NCI-H2196 (cell line): Measurements from ENCODE around the gene PHF1.

Source experiments
- DNase-seq: peaks from one replicate; lab custom pipeline; 2025; ENCODE audit not compliant: unreplicated experiment; lab: John Stamatoyannopoulos, UW

Gene PHF1

DNA sequence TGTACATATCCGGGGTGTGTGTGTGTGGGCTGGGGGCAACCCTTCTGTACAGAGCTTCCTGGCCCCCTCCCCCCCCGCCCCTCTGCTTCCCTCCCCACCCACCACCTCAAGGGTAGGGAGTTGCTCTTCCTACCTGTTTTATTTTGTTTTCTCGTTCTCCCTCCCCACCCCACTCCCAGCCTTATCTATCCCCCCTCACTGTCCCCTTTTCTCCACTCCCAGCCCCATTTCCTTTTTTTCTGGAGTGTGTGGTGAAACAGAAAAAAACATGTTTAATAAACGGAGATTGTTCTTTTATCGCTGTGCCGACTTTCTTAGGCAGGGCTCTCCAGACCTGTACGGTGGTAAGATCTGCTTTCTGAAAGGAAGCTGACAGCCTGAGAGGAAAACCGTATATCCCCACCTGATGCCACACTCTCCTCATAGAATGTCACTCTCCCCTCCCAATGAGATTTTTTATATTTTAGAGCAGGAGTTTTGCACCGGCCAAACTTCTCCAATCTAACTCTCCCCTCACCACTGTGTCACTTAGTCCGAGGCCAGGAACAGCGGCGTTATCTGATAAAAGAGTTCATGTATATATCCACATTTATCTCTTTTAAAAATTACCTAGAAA lies 42.7 kb downstream of the PHF1 start:
- no peak for DNase-seq

DNA sequence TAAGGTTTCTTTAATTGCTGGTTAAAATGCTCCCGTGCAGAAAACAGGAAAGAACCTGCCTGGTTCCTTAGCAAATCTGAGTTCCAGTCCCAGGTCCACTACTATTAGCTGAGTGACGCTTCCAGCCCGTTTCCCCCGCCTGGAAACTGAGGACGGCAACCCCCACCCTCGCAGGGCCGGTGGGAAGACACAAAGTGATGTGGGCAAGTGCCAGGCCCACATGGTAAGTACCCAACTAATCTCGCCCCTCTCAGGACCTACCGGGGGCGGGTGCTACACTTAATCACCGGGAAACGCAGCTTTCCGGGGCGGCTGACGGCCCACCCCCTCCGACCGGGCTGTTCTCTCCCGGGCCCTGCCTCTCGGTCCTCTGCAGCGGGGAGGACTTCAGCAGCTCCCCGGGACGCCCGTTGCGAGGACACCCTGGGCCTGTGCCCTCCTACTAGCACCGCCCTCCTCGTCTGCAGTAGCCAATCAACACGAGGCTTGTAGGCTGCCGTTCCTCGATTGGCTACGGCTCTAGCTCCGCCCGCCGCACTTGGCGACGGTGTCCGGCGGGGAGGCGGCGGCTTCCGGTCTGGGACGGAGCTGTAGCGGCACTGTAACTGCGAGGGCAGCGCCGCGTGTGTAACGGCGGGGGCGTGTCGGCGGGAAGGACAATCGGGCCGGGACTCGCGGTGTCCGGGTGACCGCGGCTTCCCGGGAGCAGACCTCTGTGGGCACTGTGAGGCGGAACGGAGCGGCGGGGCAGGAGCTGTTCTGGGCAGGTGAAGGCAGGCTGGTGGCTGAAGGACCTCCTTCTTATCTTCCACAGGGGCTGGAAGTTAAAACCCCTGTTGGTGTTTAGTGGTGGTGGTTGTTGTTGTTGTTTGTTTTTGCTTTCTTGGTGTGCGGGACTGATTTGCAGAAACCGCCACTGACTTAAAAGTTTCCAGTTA lies 43.5 kb downstream of the PHF1 start, which contains the start of gene ZBTB9:
TSS of gene ZBTB9 (plus strand) at position 568 of the 938 bp plus-strand sequence. CDS start 525 bp downstream, outside the sequence.
- peak; percentile 97 for DNase-seq

DNA sequence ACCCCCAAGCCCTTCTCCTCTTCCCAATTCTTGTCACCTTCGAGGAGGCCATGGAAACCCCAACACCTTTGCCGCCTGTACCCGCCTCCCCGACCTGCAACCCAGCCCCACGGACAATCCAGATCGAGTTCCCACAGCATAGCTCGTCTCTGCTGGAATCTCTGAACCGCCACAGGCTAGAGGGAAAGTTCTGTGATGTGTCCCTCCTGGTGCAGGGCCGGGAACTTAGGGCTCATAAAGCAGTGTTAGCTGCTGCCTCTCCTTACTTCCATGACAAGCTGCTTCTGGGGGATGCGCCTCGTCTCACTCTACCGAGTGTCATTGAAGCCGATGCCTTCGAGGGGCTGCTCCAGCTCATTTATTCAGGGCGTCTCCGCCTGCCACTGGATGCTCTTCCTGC lies 44.2 kb downstream of the PHF1 start:
- no peak for DNase-seq

DNA sequence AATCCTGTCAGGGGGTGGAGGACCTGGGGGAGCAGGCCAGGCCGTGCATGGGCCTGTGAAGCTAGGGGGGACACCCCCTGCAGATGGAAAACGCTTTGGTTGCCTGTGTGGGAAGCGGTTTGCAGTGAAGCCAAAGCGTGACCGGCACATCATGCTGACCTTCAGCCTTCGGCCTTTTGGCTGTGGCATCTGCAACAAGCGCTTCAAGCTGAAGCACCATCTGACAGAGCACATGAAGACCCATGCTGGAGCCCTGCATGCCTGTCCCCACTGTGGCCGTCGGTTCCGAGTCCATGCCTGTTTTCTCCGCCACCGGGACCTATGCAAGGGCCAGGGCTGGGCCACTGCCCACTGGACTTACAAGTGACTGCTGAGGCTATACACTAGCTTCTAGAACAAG lies 45.3 kb downstream of the PHF1 start:
- DNase-seq, result no peak

DNA sequence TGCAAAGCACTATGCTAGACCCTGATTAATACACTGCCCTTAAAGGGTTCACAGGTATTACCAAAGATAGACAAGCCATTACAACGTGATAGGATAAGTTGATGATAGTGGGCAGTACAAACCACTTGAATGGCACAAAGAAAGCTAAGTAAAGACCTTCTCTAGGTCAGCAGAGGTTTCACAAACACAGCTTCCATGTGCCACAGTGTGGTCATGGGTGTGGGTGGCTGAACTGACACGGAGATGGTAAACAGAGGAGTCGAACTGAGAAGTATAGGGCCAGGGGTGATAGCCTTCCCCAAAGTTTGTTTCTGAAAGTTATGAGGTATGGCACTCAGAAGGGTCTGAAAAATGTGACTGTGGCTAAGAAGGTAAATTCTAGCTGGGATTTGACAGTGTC lies 47.9 kb downstream of the PHF1 start:
- no peak for DNase-seq

DNA sequence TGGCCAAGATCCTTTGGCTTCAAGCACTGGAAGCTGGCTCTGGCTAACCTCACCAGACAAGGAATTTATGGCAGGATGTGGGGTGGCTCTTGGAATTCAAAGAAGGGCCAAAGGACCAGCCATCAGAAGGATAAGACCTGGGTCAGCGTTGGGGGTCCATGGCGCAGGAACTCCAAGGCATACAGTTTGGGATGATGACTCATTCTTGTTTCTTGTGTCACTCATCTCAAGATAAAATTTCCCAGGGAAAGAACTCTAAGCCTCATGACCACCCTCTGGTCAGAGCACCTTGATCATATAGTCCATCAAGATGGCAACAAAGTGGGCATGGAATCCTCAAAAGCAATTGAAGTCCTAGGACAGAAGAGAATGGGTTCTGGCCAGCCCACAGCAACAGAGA lies 48.4 kb downstream of the PHF1 start:
- DNase-seq, result no peak
